HuH-7 (cell line): ENCODE data around the gene BTC.
"Not testable (repeated sequence)": the region's sequence is repeated elsewhere in the genome, so short reads cannot be mapped to it uniquely, and the experiment has no call there.

Experiments
- DNase-seq: peaks from one replicate; pipeline ENCODE4 v3.0.0; 2011; ENCODE audit warnings: low spot score

The BTC gene

GRCh38 chr4:74757136-74757535 is 37.2 kb downstream of the BTC start:
- no peak for DNase-seq

GRCh38 chr4:74755486-74755885 is 38.8 kb downstream of the BTC start:
- DNase-seq, result no peak

- no peak for DNase-seq
These were observed 40.1 kb downstream of the BTC start for GRCh38 chr4:74754218-74754617.

- no peak for DNase-seq
These were observed 41.5 kb downstream of the BTC start for GRCh38 chr4:74752798-74753197.

GRCh38 chr4:74751856-74752255 is 42.5 kb downstream of the BTC start:
- no peak for DNase-seq

- DNase-seq, result no peak
These were observed 43.1 kb downstream of the BTC start for GRCh38 chr4:74751247-74751646.

- DNase-seq, result no peak
These were observed 52.1 kb downstream of the BTC start for GRCh38 chr4:74742185-74742584.

- DNase-seq, result no peak
These were observed 55.7 kb downstream of the BTC start for GRCh38 chr4:74738464-74739143.

GRCh38 chr4:74734995-74735394 is 59.3 kb downstream of the BTC start:
- no peak for DNase-seq

- DNase-seq, result peak; percentile 7
These were observed 60.6 kb downstream of the BTC start for GRCh38 chr4:74733756-74734155.

- DNase-seq, result no peak
These were observed 69.3 kb downstream of the BTC start for GRCh38 chr4:74724979-74725378.

- peak; percentile 15 for DNase-seq
These were observed 77.9 kb downstream of the BTC start for GRCh38 chr4:74716436-74716765.

GRCh38 chr4:74715706-74716435 is 78.5 kb downstream of the BTC start:
- no peak for DNase-seq

GRCh38 chr4:74714611-74715130 is 79.7 kb downstream of the BTC start:
- no peak for DNase-seq

GRCh38 chr4:74708135-74708534 is 86.2 kb downstream of the BTC start:
- DNase-seq, result not testable (repeated sequence)
